NCI-H69 (cell line): Measurements from ENCODE around the gene CHMP6.
"Not testable (repeated sequence)": the region's sequence is repeated elsewhere in the genome, so short reads cannot be mapped to it uniquely, and the experiment has no call there.

Experiments
- DNase-seq: peaks from one replicate; lab custom pipeline; 2025; lab: John Stamatoyannopoulos, UW

CHMP6 gene

GRCh38 chr17:81011951-81012350, 20.3 kb downstream of the CHMP6 start:
- no peak for DNase-seq

DNA sequence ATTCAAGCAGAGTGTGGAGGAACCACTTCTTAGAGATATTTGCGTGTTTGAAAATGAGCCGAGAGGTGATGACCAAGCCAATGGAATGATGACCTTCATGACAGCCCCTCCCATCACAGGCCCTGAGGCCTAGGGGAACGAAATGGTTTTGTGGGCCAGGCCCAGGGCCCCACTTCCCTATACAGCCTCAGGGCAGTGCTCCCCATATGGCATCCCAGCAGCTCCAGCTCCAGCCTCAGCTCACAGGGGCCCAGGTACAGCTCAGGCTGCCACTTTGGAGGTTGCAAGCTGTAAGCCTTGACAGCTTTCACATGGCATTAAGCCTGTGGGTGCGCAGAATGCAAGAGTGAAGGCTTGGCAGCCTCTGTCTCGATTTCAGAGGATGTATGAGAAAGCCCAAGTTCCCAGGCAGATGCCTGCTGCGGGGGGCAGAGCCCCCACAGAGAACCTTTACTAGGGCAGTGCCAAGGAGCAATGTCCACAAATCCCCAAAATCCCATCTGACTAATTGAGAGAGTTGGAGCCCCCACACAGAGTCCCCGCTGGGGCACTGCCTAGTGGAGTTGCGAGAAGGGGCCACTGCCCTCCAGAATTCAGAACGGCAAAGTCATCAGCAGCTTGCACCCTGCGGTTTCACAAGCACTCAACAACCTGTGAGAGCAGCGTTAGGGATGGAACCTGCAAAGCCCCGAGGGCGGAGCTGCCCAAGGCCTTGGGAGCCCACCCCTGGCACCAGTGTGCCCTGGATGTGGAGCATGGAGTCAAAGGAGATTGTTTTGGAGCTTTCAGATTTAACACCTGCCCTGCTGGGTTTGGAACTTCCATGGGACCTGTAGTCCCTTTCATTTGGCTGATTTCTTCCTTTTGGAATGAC, 21.2 kb downstream of the CHMP6 start:
- DNase-seq, result no peak

DNA sequence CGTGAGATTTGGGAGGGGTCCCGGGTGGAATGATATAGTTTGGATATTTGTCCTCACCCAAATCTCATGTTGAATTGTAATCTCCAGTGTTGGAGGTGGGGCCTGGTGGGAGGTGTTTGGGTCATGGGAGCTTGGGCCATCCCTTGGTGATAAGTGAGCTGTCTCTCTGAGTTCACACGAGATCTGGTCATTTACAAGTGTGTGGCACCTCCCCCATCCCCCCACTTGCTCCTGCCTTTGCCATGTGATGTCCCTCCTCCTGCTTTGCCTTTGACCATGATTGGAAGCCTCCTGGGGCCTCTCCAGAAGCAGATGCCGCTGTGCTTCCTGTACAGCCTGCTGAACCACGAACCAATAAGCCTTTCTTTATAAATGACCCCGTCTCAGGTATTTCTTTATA, 22.0 kb downstream of the CHMP6 start:
- no peak for DNase-seq

GRCh38 chr17:81015136-81015535, 23.5 kb downstream of the CHMP6 start:
- DNase-seq, result no peak

- no peak for DNase-seq
These were observed 24.9 kb downstream of the CHMP6 start for GRCh38 chr17:81016575-81016974.

DNA sequence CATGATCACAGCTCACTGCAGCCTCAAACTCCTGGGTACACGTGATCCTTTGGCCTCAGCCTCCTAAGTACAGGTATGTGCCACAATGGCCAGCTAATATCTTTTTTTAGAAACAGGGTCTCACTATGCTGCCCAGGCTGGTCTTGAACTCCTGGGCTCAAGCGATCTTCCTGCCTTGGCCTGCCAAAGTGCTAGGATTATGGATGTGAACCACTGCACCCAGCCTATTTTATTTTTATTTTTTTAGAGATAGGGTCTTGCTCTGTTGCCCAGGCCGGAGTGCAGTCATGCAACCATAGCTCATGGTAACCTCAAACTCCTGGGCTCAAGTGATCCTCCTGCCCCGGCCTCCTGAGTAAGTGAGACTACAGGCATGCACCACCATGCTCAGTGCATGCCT, 25.7 kb downstream of the CHMP6 start:
- DNase-seq, result not testable (repeated sequence)

DNA sequence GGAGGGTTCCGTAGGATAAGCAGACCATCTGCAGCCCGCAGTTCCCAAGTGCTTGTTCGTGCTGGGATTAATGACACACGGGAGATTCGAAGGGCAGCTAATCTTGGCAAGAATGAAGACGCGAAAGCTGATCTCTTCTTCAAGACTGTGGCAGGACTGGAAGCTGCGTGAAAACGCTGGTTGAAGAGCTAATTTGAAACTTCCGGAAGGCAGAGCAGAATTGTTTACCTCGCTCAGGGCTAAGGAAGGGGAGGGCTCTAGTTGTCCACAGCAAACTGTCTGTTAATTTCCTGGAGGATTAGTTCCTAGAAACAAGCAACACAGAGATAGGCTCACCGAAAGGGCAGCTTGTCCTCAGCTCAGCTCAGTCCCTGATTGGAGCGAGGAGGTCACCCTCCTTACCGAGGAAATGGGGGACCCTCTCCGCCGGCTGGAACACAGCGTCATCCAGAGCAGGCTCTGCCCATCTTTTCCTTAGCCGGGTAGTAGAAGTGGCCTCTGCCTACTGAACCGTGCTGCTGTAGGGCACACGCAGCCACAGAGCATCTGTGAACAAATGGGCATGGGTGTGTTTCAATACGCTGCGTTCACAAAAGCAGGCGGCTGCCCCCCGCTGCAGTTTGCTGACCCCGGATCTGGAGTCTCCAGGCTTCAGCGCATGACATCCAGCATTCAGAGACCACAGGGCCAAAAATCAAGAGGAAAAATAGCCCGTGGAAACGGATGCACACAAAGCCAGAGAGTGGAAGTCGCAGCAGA, 26.6 kb downstream of the CHMP6 start:
- peak; percentile 76 for DNase-seq

DNA sequence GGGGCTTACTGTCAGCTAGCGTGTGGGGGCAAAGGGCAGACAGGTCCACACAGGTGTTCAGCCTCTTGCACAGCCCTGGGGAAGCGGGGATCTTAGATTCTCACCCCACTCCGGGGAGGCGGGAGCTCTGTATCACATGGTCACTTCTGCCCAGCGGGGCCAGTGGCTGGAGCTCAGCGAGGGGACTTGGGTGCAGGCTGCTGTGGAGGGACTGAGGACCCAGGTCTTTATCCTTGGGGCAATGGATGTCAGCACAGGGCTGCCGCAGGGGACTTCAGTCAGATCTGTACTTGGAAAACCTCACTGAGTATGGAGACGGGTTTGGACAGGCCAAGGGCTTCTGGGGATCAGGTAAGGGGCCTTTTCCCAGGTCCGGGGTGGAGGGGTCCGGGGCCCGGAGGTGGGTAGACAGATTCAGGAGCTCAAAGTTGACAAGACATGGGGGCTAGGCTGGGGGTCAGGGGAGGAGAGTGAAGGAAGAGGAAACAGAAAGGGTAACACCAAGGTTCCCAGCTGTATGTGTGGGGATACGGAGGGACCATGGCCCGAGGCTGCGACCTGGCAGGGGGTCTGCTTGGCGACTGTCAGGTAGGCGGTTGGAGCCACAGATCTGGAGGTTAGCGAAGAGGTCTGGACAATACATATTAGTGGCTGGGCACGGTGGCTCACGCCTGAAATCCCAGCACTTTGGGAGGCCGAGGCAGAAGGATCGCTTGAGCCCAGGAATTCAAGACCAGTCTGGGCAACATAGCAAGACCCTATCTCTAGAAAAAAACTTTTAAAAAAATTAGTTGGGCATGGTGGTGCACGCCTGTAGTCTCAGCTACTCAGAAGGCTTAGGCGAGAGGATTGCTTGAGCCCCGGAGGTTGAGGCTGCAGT, 28.2 kb downstream of the CHMP6 start:
- DNase-seq, result no peak

DNA sequence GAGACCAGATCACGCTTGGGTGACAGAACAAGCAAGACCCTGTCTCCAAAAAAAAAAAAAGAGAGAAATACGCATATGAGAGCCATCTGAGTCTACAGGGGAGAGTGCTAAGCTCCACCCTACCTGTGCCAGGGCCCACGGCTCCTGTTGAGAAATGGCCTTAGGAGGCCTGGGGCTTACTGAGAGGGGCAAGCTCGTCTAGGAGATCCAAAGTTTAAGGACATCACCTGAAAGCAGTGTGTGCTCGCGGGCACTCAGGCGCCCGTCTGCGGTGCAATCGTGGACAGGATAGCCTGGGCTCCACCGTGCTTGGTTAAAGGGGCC, 28.8 kb downstream of the CHMP6 start:
- DNase-seq, result no peak

DNA sequence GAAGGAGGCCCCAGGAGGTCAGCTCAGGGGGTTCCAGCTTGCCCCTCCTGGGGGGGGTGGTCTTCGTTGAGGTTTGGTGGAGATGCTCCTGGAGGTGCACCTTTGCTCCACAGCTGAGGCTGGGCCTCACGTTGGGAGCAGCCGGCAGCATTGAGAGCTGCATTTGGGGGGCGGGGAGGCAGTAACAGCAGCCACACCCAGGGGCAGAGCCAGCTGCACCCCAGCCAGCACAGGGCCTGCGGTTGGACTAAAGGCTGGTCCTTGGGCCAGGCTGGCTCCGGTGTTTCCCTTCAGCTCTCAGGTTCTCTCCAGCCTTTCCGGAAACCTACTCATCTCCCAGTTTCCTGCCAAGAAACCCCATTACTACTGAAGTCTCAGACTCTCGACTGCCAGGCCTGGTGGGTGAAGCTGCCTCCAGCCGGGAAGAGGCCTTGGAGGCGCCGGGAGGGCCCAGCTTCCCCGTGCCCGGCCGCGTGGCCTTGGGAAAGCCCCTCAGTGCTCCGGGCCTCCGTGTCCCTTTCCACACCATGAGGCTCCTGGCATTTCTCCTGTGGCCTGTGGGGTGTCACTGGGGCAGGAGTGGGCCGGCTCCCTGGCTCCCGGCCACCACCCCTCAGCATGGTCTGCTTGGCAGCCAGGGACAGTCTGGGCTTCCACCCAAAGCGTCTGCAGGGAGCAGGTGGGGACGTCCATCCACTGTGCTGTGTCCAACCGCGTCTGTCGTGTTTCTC, 29.3 kb downstream of the CHMP6 start:
- no peak for DNase-seq

DNA sequence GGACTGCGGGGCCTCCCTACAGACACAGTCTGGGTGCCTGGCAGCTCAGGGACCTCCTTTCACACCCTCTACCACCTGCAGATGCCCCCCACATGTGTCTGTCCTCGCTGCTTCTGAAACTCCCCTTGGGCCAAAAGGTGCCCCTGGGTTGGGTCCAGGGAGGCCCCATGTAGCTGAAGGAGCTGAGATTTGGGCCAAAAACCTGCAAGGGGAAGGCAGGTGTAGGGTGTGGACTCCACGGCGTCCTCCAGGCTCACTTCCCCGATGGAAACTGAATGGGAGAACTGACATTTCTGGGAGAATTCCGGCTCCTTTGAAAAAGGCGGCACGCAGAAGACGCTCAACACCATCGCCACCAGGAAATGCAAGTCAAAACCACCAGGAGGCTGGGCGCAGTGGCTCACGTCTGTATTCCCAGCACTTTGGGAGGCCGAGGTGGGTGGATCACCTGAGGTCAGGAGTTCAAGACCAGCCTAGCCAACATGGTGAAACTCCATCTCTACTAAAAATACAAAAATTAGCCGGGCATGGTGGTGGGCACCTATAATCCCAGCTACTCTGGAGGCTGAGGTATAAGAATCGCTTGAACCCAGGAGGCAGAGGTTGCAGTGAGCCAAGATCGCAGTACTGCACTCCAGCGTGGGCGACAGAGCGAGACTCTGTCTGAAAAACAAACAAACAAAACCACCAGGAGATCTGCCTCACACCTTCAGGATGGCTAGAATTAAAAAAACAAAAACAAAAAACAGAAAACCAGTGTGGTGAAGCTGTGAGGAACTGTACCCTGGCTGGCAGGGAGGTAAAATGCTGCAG, 30.1 kb downstream of the CHMP6 start:
- DNase-seq, result no peak

DNA sequence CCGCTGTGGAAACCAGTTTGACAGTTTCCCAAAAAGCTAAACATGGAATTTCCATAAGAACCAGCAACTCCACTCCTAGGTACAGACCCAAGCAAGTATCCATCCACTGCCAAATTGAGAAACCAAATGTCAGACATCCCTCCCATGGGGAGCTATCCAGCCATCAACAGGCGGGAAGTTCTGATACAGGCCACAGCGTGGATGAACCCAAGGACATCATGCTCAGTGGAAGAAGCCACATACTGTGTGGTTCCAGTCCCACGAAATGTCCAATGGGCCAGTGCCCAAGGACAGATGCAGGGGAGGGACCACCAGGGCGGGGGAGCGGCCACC, 30.7 kb downstream of the CHMP6 start:
- DNase-seq, result no peak

DNA sequence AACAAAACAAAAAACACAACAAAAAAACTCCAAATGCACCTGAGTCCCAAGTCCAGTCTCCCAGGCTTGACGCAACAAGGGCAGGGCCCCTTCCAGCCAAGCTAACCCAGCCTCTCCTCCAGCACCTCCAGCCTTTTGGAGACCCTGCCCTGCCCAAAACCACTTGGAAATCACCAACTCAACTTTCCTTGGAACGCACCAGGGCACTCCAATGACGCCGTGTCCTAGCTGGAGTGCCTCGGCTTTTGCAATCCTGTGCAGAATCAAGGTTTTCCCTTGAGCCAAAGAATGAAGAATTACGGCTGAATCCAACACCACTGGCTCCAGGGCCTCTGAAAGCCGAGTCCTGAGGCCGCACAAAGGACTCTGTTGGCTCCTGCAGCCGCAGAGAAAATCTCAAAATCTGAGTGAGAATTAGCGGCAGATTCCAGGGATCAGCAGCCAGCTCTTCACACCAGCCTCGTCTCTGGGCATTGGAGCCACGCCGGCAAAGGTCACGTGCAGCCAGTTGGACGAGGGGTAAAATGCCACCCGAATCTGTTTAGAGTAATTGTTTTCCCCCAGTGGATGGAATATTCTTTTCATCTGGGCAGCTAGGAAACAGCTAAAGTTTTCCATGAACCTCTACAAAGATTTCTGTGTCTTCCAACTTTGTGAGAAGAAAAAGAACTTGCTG, 33.6 kb downstream of the CHMP6 start:
- no peak for DNase-seq

DNA sequence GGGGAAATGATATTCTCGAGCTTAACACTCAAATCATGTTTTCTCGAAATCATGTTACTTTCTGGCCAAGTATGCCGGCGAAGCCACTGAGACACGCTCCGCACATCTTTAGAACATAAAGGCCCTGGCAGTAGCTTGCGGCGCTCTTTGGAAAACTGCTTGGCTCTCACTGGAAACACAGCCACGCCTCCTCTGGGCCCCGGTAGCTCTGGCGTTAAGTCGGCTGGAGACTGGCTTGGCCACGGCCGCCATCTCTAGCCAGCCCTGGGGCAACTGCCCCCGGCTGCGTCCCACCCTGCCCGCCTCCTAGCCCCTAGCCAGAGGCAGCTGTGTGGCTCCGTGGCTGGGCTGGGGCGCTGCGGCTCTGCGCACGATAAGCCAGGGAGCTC, 34.1 kb downstream of the CHMP6 start:
- DNase-seq, result no peak

DNA sequence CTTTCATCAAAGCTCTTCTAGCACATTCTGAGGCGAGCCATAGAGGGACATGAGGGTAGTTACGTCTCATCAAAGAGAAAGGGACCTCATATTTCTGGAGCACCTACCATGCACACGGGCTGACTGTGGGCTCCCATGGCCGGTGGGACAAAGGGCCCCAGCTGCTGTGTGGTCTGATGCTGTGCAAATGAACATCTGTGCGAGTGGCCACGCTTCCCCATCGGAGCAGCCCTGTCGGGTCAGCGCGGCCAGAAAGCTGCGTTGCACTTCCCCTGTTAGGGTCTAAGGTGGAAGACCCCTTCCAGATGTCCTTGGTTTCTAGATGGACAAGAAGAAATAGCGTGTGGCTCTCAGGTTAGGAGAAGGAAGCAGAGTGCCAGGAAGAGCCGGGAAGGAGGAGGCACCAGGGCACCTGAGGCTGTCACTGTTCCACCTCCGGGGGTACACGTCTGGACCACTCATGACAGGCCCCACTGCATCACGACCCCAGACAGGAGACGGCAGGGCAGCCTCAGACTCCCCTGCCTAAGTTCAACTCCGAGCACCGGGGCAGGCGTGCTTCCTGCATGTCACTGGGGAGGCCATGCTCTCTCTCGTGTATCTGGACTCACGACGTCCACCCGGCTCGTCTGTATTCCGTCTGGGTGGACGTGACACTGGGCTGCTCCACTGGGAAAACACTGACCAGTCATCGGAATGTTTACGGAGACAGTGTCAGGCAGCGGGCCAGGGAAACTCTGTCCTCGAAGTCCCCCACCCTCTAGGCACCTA, 34.8 kb downstream of the CHMP6 start:
- DNase-seq, result no peak

- no peak for DNase-seq
These were observed 35.4 kb downstream of the CHMP6 start for GRCh38 chr17:81027038-81027437.

GRCh38 chr17:81027591-81028505, 36.2 kb downstream of the CHMP6 start:
- DNase-seq, result no peak

DNA sequence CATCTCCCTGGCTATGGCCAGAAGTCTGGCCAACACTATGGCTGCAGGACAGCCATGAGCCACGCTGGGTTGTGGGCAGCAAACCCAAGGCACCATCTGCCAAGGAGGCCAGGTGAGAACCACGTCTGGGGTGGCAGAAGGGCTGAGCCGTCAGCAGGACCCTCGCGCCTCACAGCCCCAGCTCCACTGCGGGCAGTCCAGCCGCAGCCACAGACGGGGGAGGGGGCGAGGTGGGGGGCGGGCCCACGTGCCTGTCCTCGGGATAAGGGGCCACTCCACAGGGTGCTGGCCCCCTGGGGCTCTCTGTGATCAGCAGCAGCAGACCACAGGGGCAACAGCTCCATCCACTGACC, 36.8 kb downstream of the CHMP6 start:
- DNase-seq, result no peak

GRCh38 chr17:81029859-81030258, 38.2 kb downstream of the CHMP6 start:
- no peak for DNase-seq
